Colonic mucosa (tissue), 4 donors: ENCODE results near the gene PCDHB8. TPM values are rescaled to one million over a fixed set of nuclear protein-coding genes. Genes with fewer than 3 reads are reported as not detected.
"Not testable (repeated sequence)": the region's sequence is repeated elsewhere in the genome, so short reads cannot be mapped to it uniquely, and the experiment has no call there.

ENCODE experiments used
- DNase-seq: peaks from one replicate; pipeline ENCODE4 v3.0.0-alpha.2; 2020
- H3K27ac ChIP-seq: fragments of 200-600 bp; one replicate; pipeline ENCODE4 v1.8.0; 2021
- H3K27me3 ChIP-seq: fragments of 200-600 bp; one replicate; pipeline ENCODE4 v1.8.0; 2021
- H3K36me3 ChIP-seq: fragments of 200-600 bp; one replicate; pipeline ENCODE4 v1.8.0; 2021
- H3K4me1 ChIP-seq: fragments of 200-600 bp; one replicate; pipeline ENCODE4 v1.8.0; 2021; ENCODE audit warnings: mild to moderate bottlenecking
- H3K4me3 ChIP-seq: fragments of 200-600 bp; one replicate; pipeline ENCODE4 v1.8.0; 2021
- H3K9ac ChIP-seq, 2 donors: one replicate each; pipeline ENCODE4 v1.7.0; 2013; ENCODE audit warnings: control low read depth in 2 of 2, low read depth in 2 of 2, low read length in 2 of 2
- H3K9me3 ChIP-seq: fragments of 200-600 bp; one replicate; pipeline ENCODE4 v1.8.0; 2021
- intact Hi-C: fragments of 100-400 bp; cut with DNase I; formaldehyde crosslinking; loops from one replicate; pipeline ENCODE4 v1.14.1; 2022
- total RNA-seq, 2 donors: library from RNA; stranded (reverse); fragmentation: NEBNext Ultra II Directional in 1 of 2; extraction: Animal tissue kit (Norgen Biotek cat#: 25700) in 1 of 2; gene quantifications; one replicate each; pipeline ENCODE4 v1.2.1, GENCODE V29; 2021
- TF ChIP-seq, protein P1 (sequence below): fragments of 200-600 bp; IDR thresholded peaks from one replicate; pipeline ENCODE4 v1.8.0; 2022; ENCODE audit warnings: antibody characterized with exemption, mild to moderate bottlenecking
- donor health status: healthy.
- donor health status: DM: no; HTN: no; CAD: no.
- donor health status: DM: no; HTN: no; CAD: no.

The PCDHB8 gene
- total RNA-seq, 2 donors from 2014 or later: 0.25 to 0.40 TPM

DNA sequence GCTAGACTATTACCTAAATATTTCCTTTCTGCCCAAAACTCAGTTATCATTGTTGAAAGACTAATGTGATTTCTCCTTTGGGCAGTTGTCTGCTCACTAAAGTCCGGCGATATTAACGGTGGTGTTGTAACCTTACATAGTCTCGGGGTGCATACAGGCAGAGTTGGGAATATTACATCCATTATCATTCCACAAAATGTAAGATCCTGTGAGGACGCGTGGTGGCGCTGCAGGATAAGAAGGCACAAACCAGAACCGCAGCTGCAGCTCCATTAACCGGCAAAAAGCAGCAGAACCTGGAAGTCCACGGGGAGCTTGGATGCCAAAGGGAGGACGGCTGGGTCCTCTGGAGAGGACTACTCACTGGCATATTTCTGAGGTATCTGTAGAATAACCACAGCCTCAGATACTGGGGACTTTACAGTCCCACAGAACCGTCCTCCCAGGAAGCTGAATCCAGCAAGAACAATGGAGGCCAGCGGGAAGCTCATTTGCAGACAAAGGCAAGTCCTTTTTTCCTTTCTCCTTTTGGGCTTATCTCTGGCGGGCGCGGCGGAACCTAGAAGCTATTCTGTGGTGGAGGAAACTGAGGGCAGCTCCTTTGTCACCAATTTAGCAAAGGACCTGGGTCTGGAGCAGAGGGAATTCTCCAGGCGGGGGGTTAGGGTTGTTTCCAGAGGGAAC is 36.2 kb downstream of the PCDHB8 start, which contains the start of gene PCDHB13:
Gene PCDHB13, plus strand, starts transcription at position 264 of the 684 bp plus-strand sequence. Its CDS starts 205 bp downstream, at position 469.
- H3K27me3 ChIP-seq, H3K9ac ChIP-seq, H3K4me1 ChIP-seq, H3K9me3 ChIP-seq, H3K27ac ChIP-seq, H3K36me3 ChIP-seq, intact Hi-C loops, H3K4me3 ChIP-seq: not testable (repeated sequence)
- DNase-seq: peak; percentile 32

DNA sequence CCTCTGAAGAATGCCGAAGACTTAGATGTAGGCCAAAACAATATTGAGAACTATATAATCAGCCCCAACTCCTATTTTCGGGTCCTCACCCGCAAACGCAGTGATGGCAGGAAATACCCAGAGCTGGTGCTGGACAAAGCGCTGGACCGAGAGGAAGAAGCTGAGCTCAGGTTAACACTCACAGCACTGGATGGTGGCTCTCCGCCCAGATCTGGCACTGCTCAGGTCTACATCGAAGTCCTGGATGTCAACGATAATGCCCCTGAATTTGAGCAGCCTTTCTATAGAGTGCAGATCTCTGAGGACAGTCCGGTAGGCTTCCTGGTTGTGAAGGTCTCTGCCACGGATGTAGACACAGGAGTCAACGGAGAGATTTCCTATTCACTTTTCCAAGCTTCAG is 37.0 kb downstream of the PCDHB8 start:
- H3K27me3 ChIP-seq, intact Hi-C loops, DNase-seq, H3K4me1 ChIP-seq, H3K36me3 ChIP-seq, H3K27ac ChIP-seq, H3K4me3 ChIP-seq, H3K9ac ChIP-seq, H3K9me3 ChIP-seq: not testable (repeated sequence)

DNA sequence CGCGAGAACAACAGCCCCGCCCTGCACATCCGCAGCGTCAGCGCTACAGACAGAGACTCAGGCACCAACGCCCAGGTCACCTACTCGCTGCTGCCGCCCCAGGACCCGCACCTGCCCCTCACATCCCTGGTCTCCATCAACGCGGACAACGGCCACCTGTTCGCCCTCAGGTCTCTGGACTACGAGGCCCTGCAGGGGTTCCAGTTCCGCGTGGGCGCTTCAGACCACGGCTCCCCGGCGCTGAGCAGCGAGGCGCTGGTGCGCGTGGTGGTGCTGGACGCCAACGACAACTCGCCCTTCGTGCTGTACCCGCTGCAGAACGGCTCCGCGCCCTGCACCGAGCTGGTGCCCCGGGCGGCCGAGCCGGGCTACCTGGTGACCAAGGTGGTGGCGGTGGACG is 37.9 kb downstream of the PCDHB8 start:
- H3K27ac ChIP-seq, H3K27me3 ChIP-seq, H3K9ac ChIP-seq, DNase-seq, H3K36me3 ChIP-seq, intact Hi-C loops, H3K9me3 ChIP-seq, H3K4me3 ChIP-seq, H3K4me1 ChIP-seq: not testable (repeated sequence)

DNA sequence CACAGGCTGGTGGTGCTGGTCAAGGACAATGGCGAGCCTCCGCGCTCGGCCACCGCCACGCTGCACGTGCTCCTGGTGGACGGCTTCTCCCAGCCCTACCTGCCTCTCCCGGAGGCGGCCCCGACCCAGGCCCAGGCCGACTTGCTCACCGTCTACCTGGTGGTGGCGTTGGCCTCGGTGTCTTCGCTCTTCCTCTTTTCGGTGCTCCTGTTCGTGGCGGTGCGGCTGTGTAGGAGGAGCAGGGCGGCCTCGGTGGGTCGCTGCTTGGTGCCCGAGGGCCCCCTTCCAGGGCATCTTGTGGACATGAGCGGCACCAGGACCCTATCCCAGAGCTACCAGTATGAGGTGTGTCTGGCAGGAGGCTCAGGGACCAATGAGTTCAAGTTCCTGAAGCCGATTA is 38.4 kb downstream of the PCDHB8 start:
- intact Hi-C loops, H3K9me3 ChIP-seq, H3K27me3 ChIP-seq, H3K36me3 ChIP-seq, H3K27ac ChIP-seq, DNase-seq, H3K9ac ChIP-seq, H3K4me3 ChIP-seq, H3K4me1 ChIP-seq: not testable (repeated sequence)

DNA sequence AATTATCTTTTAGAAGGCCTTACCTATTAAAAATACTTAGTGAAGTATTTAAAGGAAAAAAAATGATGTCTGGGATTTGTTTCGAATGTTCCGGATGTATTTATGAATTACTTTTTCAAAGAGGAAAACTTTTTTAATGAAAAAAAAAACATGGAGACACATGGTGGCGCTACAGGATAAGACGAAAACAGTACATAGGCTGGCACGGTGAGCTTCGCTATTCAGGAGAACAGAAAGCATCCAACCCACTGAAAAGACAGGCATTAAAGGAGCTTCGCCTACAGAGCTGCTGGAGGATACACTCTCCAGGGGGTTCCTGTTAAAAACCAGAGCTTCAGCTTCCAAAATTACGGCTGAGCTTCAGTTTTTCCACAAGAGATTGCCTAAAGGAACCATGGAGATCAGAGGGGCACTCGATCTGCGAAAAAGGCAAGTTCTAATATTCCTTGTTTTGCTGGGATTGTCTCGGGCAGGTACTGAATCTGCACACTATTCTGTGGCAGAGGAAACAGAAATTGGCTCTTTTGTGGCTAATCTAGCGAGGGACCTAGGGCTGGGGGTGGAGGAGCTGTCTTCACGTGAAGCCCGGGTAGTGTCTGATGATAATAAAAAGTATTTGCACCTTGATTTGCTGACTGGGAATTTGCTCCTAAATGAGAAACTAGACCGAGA is 45.7 kb downstream of the PCDHB8 start, which contains the start of gene PCDHB14:
Gene PCDHB14, plus strand, starts transcription at position 232 of the 672 bp plus-strand sequence. Its CDS starts 163 bp downstream, at position 395.
- intact Hi-C loops: no loop called here
- Histone ChIP-seq H3K9me3 (no peaks in the 10 kb centered on the region), H3K27me3 (no peaks in the 10 kb centered on the region), H3K4me3 (no peak within 1 kb of the TSS), H3K9ac (peak within 1 kb of the TSS in 1 of 2 donors; percentile 2), H3K36me3 (no peaks in the 10 kb centered on the region), H3K4me1 (no peaks in the 10 kb centered on the region), H3K27ac (no peak within 1 kb of the TSS)
- TF ChIP-seq, protein P1, sequence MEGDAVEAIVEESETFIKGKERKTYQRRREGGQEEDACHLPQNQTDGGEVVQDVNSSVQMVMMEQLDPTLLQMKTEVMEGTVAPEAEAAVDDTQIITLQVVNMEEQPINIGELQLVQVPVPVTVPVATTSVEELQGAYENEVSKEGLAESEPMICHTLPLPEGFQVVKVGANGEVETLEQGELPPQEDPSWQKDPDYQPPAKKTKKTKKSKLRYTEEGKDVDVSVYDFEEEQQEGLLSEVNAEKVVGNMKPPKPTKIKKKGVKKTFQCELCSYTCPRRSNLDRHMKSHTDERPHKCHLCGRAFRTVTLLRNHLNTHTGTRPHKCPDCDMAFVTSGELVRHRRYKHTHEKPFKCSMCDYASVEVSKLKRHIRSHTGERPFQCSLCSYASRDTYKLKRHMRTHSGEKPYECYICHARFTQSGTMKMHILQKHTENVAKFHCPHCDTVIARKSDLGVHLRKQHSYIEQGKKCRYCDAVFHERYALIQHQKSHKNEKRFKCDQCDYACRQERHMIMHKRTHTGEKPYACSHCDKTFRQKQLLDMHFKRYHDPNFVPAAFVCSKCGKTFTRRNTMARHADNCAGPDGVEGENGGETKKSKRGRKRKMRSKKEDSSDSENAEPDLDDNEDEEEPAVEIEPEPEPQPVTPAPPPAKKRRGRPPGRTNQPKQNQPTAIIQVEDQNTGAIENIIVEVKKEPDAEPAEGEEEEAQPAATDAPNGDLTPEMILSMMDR: no peak
- no peak for DNase-seq

- DNase-seq, H3K9me3 ChIP-seq, H3K9ac ChIP-seq, H3K27me3 ChIP-seq, H3K36me3 ChIP-seq, H3K4me3 ChIP-seq, H3K4me1 ChIP-seq, intact Hi-C loops, H3K27ac ChIP-seq: not testable (repeated sequence)
Observed at GRCh38 chr5:141224844-141225243, 47.3 kb downstream of the PCDHB8 start.

GRCh38 chr5:141225421-141225820 is 47.8 kb downstream of the PCDHB8 start:
- H3K27ac ChIP-seq, H3K9me3 ChIP-seq, H3K4me1 ChIP-seq, H3K36me3 ChIP-seq, H3K4me3 ChIP-seq, intact Hi-C loops, DNase-seq, H3K9ac ChIP-seq, H3K27me3 ChIP-seq: not testable (repeated sequence)

Other genes starting within 250 kb of the PCDHB8 start
- under 1 TPM; 0.05 to 0.32 TPM for gene PCDHAC2, start 211.3 kb upstream of the PCDHB8 start, total RNA-seq
- not detected for gene PCDHB1, start 126.4 kb upstream of the PCDHB8 start, total RNA-seq
- 1 to 10 TPM in 1 of 2 donors, under 1 TPM in 1; 0.40 to 1.6 TPM for gene PCDHB2, start 83.2 kb upstream of the PCDHB8 start, total RNA-seq
- 1 to 10 TPM in 1 of 2 donors, under 1 TPM in 1; 0.40 to 1.5 TPM for gene PCDHB3, start 77.3 kb upstream of the PCDHB8 start, total RNA-seq
- under 1 TPM; 0.17 to 0.96 TPM for gene PCDHB4, start 56.0 kb upstream of the PCDHB8 start, total RNA-seq
- gene PCDHB5, start 42.6 kb upstream of the PCDHB8 start, total RNA-seq: under 1 TPM; 0.10 to 0.66 TPM
- under 1 TPM; 0.11 to 0.15 TPM for gene PCDHB6, start 27.7 kb upstream of the PCDHB8 start, total RNA-seq
- under 1 TPM; 0.15 to 0.40 TPM for gene PCDHB7, start 5.1 kb upstream of the PCDHB8 start, total RNA-seq
- under 1 TPM; 0.17 to 0.53 TPM for gene PCDHB16, start 4.6 kb downstream of the PCDHB8 start, total RNA-seq
- gene PCDHB9, start 9.4 kb downstream of the PCDHB8 start, total RNA-seq: under 1 TPM; 0.47 to 0.53 TPM
- gene PCDHB10, start 14.6 kb downstream of the PCDHB8 start, total RNA-seq: 1 to 10 TPM in 1 of 2 donors, under 1 TPM in 1; 0.17 to 1.1 TPM
- 1 to 10 TPM in 1 of 2 donors, under 1 TPM in 1; 0.59 to 2.2 TPM for gene PCDHB11, start 21.8 kb downstream of the PCDHB8 start, total RNA-seq
- under 1 TPM; 0.40 to 0.56 TPM for gene PCDHB12, start 30.9 kb downstream of the PCDHB8 start, total RNA-seq
- gene PCDHB13, start 36.1 kb downstream of the PCDHB8 start, total RNA-seq: 1 to 10 TPM in 1 of 2 donors, under 1 TPM in 1; 0.40 to 1.3 TPM
- 1 to 10 TPM in 1 of 2 donors, under 1 TPM in 1; 0.62 to 1.8 TPM for gene PCDHB14, start 45.6 kb downstream of the PCDHB8 start, total RNA-seq
- 1 to 10 TPM in 1 of 2 donors, under 1 TPM in 1; 0.27 to 1.8 TPM for gene PCDHB15, start 67.6 kb downstream of the PCDHB8 start, total RNA-seq
- 1 to 10 TPM in 1 of 2 donors, under 1 TPM in 1; 0.21 to 1.1 TPM for gene SLC25A2, start 126.3 kb downstream of the PCDHB8 start, total RNA-seq
- 10 to 100 TPM; 49.3 to 70.2 TPM for gene TAF7, start 143.0 kb downstream of the PCDHB8 start, total RNA-seq
- gene PCDHGA1, start 152.7 kb downstream of the PCDHB8 start, total RNA-seq: under 1 TPM; 0.10 to 0.37 TPM
- under 1 TPM; 0.22 to 0.50 TPM for gene PCDHGA2, start 161.0 kb downstream of the PCDHB8 start, total RNA-seq
- gene PCDHGA3, start 166.0 kb downstream of the PCDHB8 start, total RNA-seq: under 1 TPM; 0.10 to 0.21 TPM
- gene PCDHGB1, start 172.3 kb downstream of the PCDHB8 start, total RNA-seq: 1 to 10 TPM in 1 of 2 donors, under 1 TPM in 1; 0.15 to 1.7 TPM
- 1 to 10 TPM in 1 of 2 donors, under 1 TPM in 1; 0.20 to 1.4 TPM for gene PCDHGA4, start 177.2 kb downstream of the PCDHB8 start, total RNA-seq
- 1 to 10 TPM in 1 of 2 donors, under 1 TPM in 1; 0.47 to 1.8 TPM for gene PCDHGB2, start 182.2 kb downstream of the PCDHB8 start, total RNA-seq
- 1 to 10 TPM in 1 of 2 donors, under 1 TPM in 1; 0.52 to 1.1 TPM for gene PCDHGA5, start 186.4 kb downstream of the PCDHB8 start, total RNA-seq
- 1 to 10 TPM in 1 of 2 donors, under 1 TPM in 1; 0.57 to 1.1 TPM for gene PCDHGB3, start 192.5 kb downstream of the PCDHB8 start, total RNA-seq
- 1 to 10 TPM in 1 of 2 donors, under 1 TPM in 1; 0.82 to 1.5 TPM for gene PCDHGA6, start 196.1 kb downstream of the PCDHB8 start, total RNA-seq
- gene PCDHGA7, start 205.0 kb downstream of the PCDHB8 start, total RNA-seq: 1 to 10 TPM in 1 of 2 donors, under 1 TPM in 1; 0.59 to 1.0 TPM
- under 1 TPM; 0.69 to 0.96 TPM for gene PCDHGB4, start 209.9 kb downstream of the PCDHB8 start, total RNA-seq
- under 1 TPM; 0.17 to 0.48 TPM for gene PCDHGA8, start 214.8 kb downstream of the PCDHB8 start, total RNA-seq
- gene PCDHGB5, start 220.2 kb downstream of the PCDHB8 start, total RNA-seq: 1 to 10 TPM; 2.1 to 3.1 TPM
- gene PCDHGA9, start 225.0 kb downstream of the PCDHB8 start, total RNA-seq: 1 to 10 TPM; 1.1 to 2.2 TPM
- 1 to 10 TPM; 1.0 to 1.8 TPM for gene PCDHGB6, start 230.2 kb downstream of the PCDHB8 start, total RNA-seq
- gene PCDHGA10, start 235.2 kb downstream of the PCDHB8 start, total RNA-seq: 1 to 10 TPM; 2.7 to 4.7 TPM
- gene PCDHGB7, start 239.9 kb downstream of the PCDHB8 start, total RNA-seq: 1 to 10 TPM; 2.5 to 3.3 TPM
- gene PCDHGA11, start 243.3 kb downstream of the PCDHB8 start, total RNA-seq: 1 to 10 TPM; 1.3 to 1.6 TPM